IMR-90 (cell line): Measurements from ENCODE around the gene SNAP29. TPM values are rescaled to one million over a fixed set of nuclear protein-coding genes. Genes with fewer than 3 reads are reported as not detected.

ENCODE experiments used
- ATAC-seq: fragments of 200-7000 bp; cut with Tn5 transposase; 2 replicates; pipeline ENCODE4 v1.9.1; 2020; ENCODE audit warnings: low read depth, mild to moderate bottlenecking, moderate library complexity
- BruUV-seq: library from RNA; stranded (reverse); fragments of 400-500 nt; replicated peaks from 2 replicates; lab custom pipeline; 2021; lab: Mats Ljungman, UMichigan
- CTCF ChIA-PET: fragments of 300-600 bp; formaldehyde crosslinking; extraction: SDS; loops from one replicate; lab custom pipeline; 2021; ENCODE audit warnings: antibody characterized with exemption; lab: Yijun Ruan, JAX
- POLR2A ChIA-PET: fragments of 300-600 bp; sonication (Branson Sonifier 250); formaldehyde crosslinking; loops from one replicate; lab custom pipeline; 2022; ENCODE audit warnings: antibody characterized with exemption; ENCODE audit not compliant: unreplicated experiment; lab: Charles Lee
- DNase-seq: peaks from one replicate; pipeline ENCODE4 v3.0.0; 2013
- H2AFZ ChIP-seq: replicated peaks from 2 replicates; pipeline ENCODE3; 2013; ENCODE audit warnings: low read length, mild to moderate bottlenecking; ENCODE audit not compliant: poor library complexity
- H2AK5ac ChIP-seq: 2 replicates; pipeline ENCODE4 v1.6.1; 2013; ENCODE audit warnings: low read depth, low read length, inconsistent platforms
- H2AK9ac ChIP-seq: replicated peaks from 2 replicates; pipeline ENCODE3; 2013; ENCODE audit warnings: mild to moderate bottlenecking, low read depth, low read length, moderate library complexity; ENCODE audit not compliant: poor library complexity
- H2BK120ac ChIP-seq: 2 replicates; pipeline ENCODE4 v1.6.1; 2013; ENCODE audit warnings: low read depth, low read length, inconsistent platforms
- H2BK15ac ChIP-seq: 3 replicates; pipeline ENCODE4 v1.6.1; 2013; ENCODE audit warnings: low read depth, low read length, inconsistent platforms
- H2BK20ac ChIP-seq: 2 replicates; pipeline ENCODE4 v1.6.1; 2013; ENCODE audit warnings: low read depth, mild to moderate bottlenecking, inconsistent platforms, low read length, moderate library complexity
- H2BK5ac ChIP-seq: 2 replicates; pipeline ENCODE4 v1.6.1; 2013; ENCODE audit warnings: mild to moderate bottlenecking, low read depth, low read length, inconsistent platforms; ENCODE audit not compliant: poor library complexity, severe bottlenecking
- H3K14ac ChIP-seq: replicated peaks from 2 replicates; pipeline ENCODE4 v1.6.1; 2013; ENCODE audit warnings: low read depth, low read length, inconsistent platforms
- H3K18ac ChIP-seq: 2 replicates; pipeline ENCODE4 v1.6.1; 2013; ENCODE audit warnings: low read depth, low read length, control low read depth
- H3K23ac ChIP-seq: 2 replicates; pipeline ENCODE4 v1.6.1; 2013; ENCODE audit warnings: low read depth, low read length, inconsistent platforms
- H3K27ac ChIP-seq: 2 replicates; pipeline ENCODE4 v1.5.1; 2013; ENCODE audit warnings: mild to moderate bottlenecking, control low read depth, low read length; ENCODE audit not compliant: insufficient read depth
- H3K27me3 ChIP-seq: 2 replicates; pipeline ENCODE4 v1.6.1; 2013; ENCODE audit warnings: low read length; ENCODE audit not compliant: control insufficient read depth, insufficient read depth
- H3K36me3 ChIP-seq: 2 replicates; pipeline ENCODE4 v1.6.1; 2013; ENCODE audit warnings: low read length, mixed read lengths; ENCODE audit not compliant: control insufficient read depth, insufficient read depth
- H3K4ac ChIP-seq: 2 replicates; pipeline ENCODE4 v1.6.1; 2013; ENCODE audit warnings: low read depth, low read length, inconsistent platforms
- H3K4me1 ChIP-seq: 2 replicates; pipeline ENCODE4 v1.6.1; 2013; ENCODE audit warnings: low read length, mixed read lengths; ENCODE audit not compliant: control insufficient read depth, insufficient read depth
- H3K4me2 ChIP-seq: 2 replicates; pipeline ENCODE4 v1.6.1; 2013; ENCODE audit warnings: low read depth, mild to moderate bottlenecking, control low read depth, low read length, moderate library complexity
- H3K4me3 ChIP-seq: 2 replicates; pipeline ENCODE4 v1.5.1; 2013; ENCODE audit warnings: low read depth, mild to moderate bottlenecking, control low read depth, low read length, moderate library complexity; ENCODE audit not compliant: insufficient read depth
- H3K56ac ChIP-seq: 2 replicates; pipeline ENCODE4 v1.6.1; 2013; ENCODE audit warnings: low read length, inconsistent platforms; ENCODE audit not compliant: insufficient read depth; ENCODE audit errors: extremely low read depth
- H3K79me1 ChIP-seq, 2 experiments: 2 replicates each; pipeline ENCODE4 v1.6.1; 2013; ENCODE audit warnings: low read length in 2 of 2, inconsistent platforms in 1 of 2, low read depth in 1 of 2
- H3K9ac ChIP-seq: 2 replicates; pipeline ENCODE4 v1.6.1; 2013; ENCODE audit warnings: low read depth, low read length, control low read depth
- H3K9me1 ChIP-seq: 2 replicates; pipeline ENCODE4 v1.6.1; 2013; ENCODE audit warnings: low read length, inconsistent platforms; ENCODE audit not compliant: insufficient read depth
- H3K9me3 ChIP-seq: 2 replicates; pipeline ENCODE4 v1.6.1; 2013; ENCODE audit warnings: low read length; ENCODE audit not compliant: control insufficient read depth, insufficient read depth
- H4K20me1 ChIP-seq: 2 replicates; pipeline ENCODE4 v1.6.1; 2013; ENCODE audit warnings: low read length, inconsistent platforms; ENCODE audit not compliant: insufficient read depth
- H4K5ac ChIP-seq: 2 replicates; pipeline ENCODE4 v1.6.1; 2013; ENCODE audit warnings: mild to moderate bottlenecking, low read depth, low read length, control low read depth
- H4K8ac ChIP-seq, 2 experiments: 2 replicates each; pipeline ENCODE4 v1.6.1; 2013; ENCODE audit warnings: low read depth in 2 of 2, low read length in 2 of 2, control low read depth in 1 of 2, inconsistent platforms in 1 of 2
- H4K91ac ChIP-seq: 2 replicates; pipeline ENCODE4 v1.6.1; 2013; ENCODE audit warnings: low read depth, low read length, inconsistent platforms; ENCODE audit not compliant: insufficient read depth
- NFE2L2 ChIP-seq: fragments of 150-350 bp; IDR thresholded peaks from 2 replicates; pipeline ENCODE4 v1.6.1; 2016; ENCODE audit warnings: low read depth, mild to moderate bottlenecking, low read length
- USF2 ChIP-seq: fragments of 150-350 bp; IDR thresholded peaks from 2 replicates; pipeline ENCODE4 v1.6.1; 2017; ENCODE audit warnings: mild to moderate bottlenecking, antibody characterized with exemption, low read length, low read depth
- WGBS, 2 experiments: methylation state at CpG; one replicate each; pipeline versions ENCODE4 v1.1.5 to v1.1.7; 2013; ENCODE audit warnings: missing lambda C conversion rate in 2 of 2; ENCODE audit not compliant: insufficient read length in 1 of 2; ENCODE audit errors: extremely low coverage in 2 of 2; 5-methylcytosine and 5-hydroxymethylcytosine counted together
- dilution Hi-C: fragments of 300-500 bp; cut with HindIII; formaldehyde crosslinking; loops from one replicate; pipeline ENCODE4 v1.14.3; 2018; ENCODE audit warnings: low sequenced_read_pairs; ENCODE audit not compliant: unreplicated experiment
- in situ Hi-C: fragments of 300-500 bp; cut with MboI; formaldehyde crosslinking; loops from 3 replicates; pipeline ENCODE4 v1.14.3; 2019; ENCODE audit warnings: low sequenced_read_pairs, inconsistent platforms, mixed read lengths
- intact Hi-C: fragments of 100-400 bp; cut with micrococcal nuclease; formaldehyde crosslinking; loops from 2 replicates; pipeline ENCODE4 v1.10.0; 2022
- polyA plus RNA-seq, 3 experiments: library from polyadenylated mRNA; depleted of rRNA; stranded (reverse); fragments of >200 nt; gene quantifications; 2 replicates each; pipeline ENCODE4 v1.2.3, GENCODE V29; 2012; ENCODE audit warnings: low replicate concordance in 1 of 3
- total RNA-seq: library from RNA; depleted of rRNA; stranded (reverse); fragments of >200 nt; gene quantifications from 2 replicates; pipeline ENCODE4 v1.2.3, GENCODE V29; 2012

The SNAP29 gene
- total and polyA plus RNA-seq, 2 of the 4 experiments (the other 2 are of a cell fraction), result 10.6 to 29.5 TPM

GRCh38 chr22:20867179-20868024 is 8.6 kb downstream of the SNAP29 start:
- Histone ChIP-seq H3K56ac (no peak overlapping the region), H3K79me1 (peaks cover 39 to 71% of the 10 kb centered on the region in 2 experiments), H4K5ac (peak overlapping the region; percentile 48), H2AFZ (peak overlapping the region; percentile 36), H3K9me3 (no peaks in the 10 kb centered on the region), H2AK9ac (peak overlapping the region; percentile 86), H3K27ac (peak overlapping the region; percentile 88; the same call in 1 of the 2 replicates), H3K4me1 (peaks cover 25% of the 10 kb centered on the region), H2BK5ac (peak overlapping the region; percentile 46), H3K36me3 (peaks cover 19% of the 10 kb centered on the region), H3K4me2 (peak overlapping the region; percentile 27), H3K18ac (peak overlapping the region; percentile 81), H4K20me1 (peaks cover 20% of the 10 kb centered on the region), H2AK5ac (peak overlapping the region; percentile 88), H4K91ac (peak overlapping the region; percentile 58; the same call in 1 of the 2 replicates), H4K8ac (peak overlapping the region in 1 of 2 experiments; percentile 39; a peak in 2 of 4 replicates), H3K23ac (peak overlapping the region; percentile 67), H3K4me3 (no peak overlapping the region), H2BK15ac (peak overlapping the region; percentile 11; the same call in 1 of the 3 replicates), H3K27me3 (no peaks in the 10 kb centered on the region), H3K9me1 (peaks cover 46% of the 10 kb centered on the region), H2BK120ac (peak overlapping the region; percentile 2; the same call in 1 of the 2 replicates), H3K9ac (peak overlapping the region; percentile 28), H3K14ac (peak overlapping the region; percentile 74), H2BK20ac (0 out of 2 replicates have a peak overlapping the region, but pooled peaks have one; percentile 20), H3K4ac (peak overlapping the region; percentile 52)
- intact Hi-C loops, result no loop called here
- ChIA-PET POLR2A (interaction anchor here (0.6 kb wide), 1 partner anchor 808 kb away, joined by 3 read pairs; no protein-coding TSS in a partner anchor), CTCF (interaction anchor here (1.4 to 2.3 kb wide), 2 partner anchors 18 to 63 kb away, joined by 4 to 14 read pairs; no protein-coding TSS in a partner anchor)
- no peak for TF ChIP-seq NFE2L2
- peak; percentile 70 for TF ChIP-seq USF2
- DNase-seq (peak; percentile 46), ATAC-seq (peak; percentile 76)
- no TSS peak for BruUV-seq
- WGBS, 2 experiments, result no CpG with 5 or more reads among the region's 11 CpGs
- in situ Hi-C loops, result no loop called here
- dilution Hi-C loops, result no loop called here
